AG09309 (cell line): ENCODE results near the gene C11orf91.
A peak's percentile ranks its signal among the peaks of the same experiment; 100 is the strongest.

Experiments used
- DNase-seq: peaks from one replicate; pipeline ENCODE4 v3.0.0-alpha.2; 2010; ENCODE audit warnings: low read depth
- H3K4me3 ChIP-seq: 2 replicates; pipeline ENCODE4 v1.5.1; 2011; ENCODE audit warnings: mild to moderate bottlenecking, low read depth, low read length, moderate library complexity; ENCODE audit not compliant: control insufficient read depth
- CTCF ChIP-seq: IDR thresholded peaks from 2 replicates; pipeline ENCODE4 v1.5.1; 2011; ENCODE audit warnings: mild to moderate bottlenecking, low read depth, low read length, inconsistent platforms; ENCODE audit not compliant: insufficient read depth, control insufficient read depth; ENCODE audit errors: missing control alignments

The C11orf91 gene

GRCh38 chr11:33719587-33719986 is 19.0 kb upstream of the C11orf91 start:
- H3K4me3 ChIP-seq = no peak overlapping the region
- DNase-seq = no peak
- TF ChIP-seq CTCF = no peak

DNA sequence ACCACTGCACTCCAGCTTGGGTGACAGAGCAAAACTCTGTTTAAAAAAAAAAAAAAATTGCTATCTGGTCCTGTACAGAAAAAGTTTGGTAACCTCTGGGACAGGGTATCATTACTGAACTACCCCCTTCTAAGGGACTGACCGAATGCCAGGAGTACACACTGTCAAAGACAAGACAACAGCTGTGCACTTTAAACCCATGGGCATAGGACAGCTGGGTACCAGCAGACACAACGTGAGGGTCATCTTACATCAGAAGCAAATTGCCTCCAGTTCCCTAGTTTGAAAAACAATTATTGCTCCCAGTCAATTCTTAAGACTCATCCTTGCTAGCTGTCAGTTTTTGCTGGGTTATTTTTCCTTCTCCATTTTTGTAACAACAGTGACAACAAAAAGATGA is 17.8 kb upstream of the C11orf91 start:
- no peak for DNase-seq
- no peak overlapping the region for H3K4me3 ChIP-seq
- TF ChIP-seq CTCF = no peak

- no peak overlapping the region for H3K4me3 ChIP-seq
- TF ChIP-seq CTCF = peak; percentile 37
- DNase-seq = no peak
Measured at GRCh38 chr11:33716243-33716642, 15.6 kb upstream of the C11orf91 start.

- no peak overlapping the region for H3K4me3 ChIP-seq
- DNase-seq = no peak
- TF ChIP-seq CTCF = no peak
Measured at GRCh38 chr11:33713856-33714398, 13.3 kb upstream of the C11orf91 start.

DNA sequence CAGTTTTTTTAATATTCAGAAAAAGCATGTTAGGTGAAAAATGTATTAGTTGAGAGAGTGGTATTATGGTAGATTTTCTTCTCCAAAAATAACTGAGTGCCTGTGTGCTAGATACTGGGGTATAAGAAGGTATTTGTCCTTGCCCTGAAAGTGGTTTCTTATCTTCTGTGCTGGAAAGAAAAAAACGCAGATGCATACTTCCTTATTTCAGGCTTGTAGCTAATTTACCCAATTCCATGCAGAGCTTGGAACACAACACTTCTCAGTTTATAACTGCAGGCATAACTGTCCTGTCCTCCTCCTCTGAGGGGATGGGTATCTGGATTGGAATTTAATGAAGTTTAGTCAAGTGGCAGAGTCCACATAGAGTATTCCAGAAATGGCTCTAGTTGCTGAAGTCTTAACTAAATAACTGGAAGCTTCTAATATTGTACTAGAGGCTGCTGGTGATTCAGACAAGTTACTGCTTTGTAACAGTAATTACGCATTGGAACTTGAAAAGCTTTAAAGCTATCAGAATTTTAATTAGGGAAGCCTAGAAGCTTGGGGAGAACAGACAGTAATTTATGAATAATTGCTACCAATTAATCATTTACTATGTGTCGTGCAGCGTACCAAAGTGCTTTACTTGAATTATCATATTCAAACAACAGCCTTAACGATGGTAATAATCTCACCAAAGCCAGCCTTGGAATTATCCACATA is 12.7 kb upstream of the C11orf91 start:
- no peak overlapping the region for H3K4me3 ChIP-seq
- no peak for DNase-seq
- TF ChIP-seq CTCF = no peak

DNA sequence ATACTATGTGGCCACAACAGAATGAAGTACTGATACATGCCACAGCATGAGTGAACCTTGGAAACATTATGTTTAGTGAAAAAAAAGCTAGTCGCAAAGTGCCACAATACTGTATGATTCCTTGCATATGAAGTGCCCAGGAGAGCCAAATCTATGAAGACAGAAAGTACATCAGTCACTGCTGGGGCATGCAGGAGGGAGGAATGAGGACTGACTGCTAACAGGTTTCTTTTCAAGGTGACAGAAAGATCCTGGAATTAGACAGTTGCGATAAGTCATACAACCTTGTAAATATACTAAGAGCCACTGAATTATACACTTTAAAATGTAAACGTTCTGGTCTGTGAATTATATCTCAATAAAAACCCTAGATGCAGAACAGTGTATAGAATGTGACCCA is 11.8 kb upstream of the C11orf91 start:
- no peak for TF ChIP-seq CTCF
- DNase-seq = no peak
- no peak overlapping the region for H3K4me3 ChIP-seq
